Left renal pelvis (tissue), 4 donors: ENCODE measurements around the gene BIRC2. TPM values are rescaled to one million over a fixed set of nuclear protein-coding genes. Genes with fewer than 3 reads are reported as not detected.

Source experiments
- DNase-seq, 4 donors: peaks; one replicate each; pipeline ENCODE4 v3.0.0-alpha.2; 2013; ENCODE audit warnings: low read depth in 4 of 4, low spot score in 3 of 4
- polyA plus RNA-seq, 4 donors: library from polyadenylated mRNA; unstranded; fragments of 120-200 nt; gene quantifications; one replicate each; pipeline ENCODE4 v1.2.1, GENCODE V29; 2013; ENCODE audit not compliant: insufficient read length in 4 of 4

BIRC2 gene
- polyA plus RNA-seq, 4 donors = 67.4 to 97.9 (median 79.3) TPM

GRCh38 chr11:102426000-102426399 lies 79.0 kb downstream of the BIRC2 start:
- no peak for DNase-seq

- DNase-seq = no peak
Measured at GRCh38 chr11:102426570-102426969, 79.6 kb downstream of the BIRC2 start.

GRCh38 chr11:102427068-102427467 lies 80.1 kb downstream of the BIRC2 start:
- DNase-seq = no peak

Other genes starting within 250 kb of the BIRC2 start
- gene YAP1, start 236.8 kb upstream of the BIRC2 start, polyA plus RNA-seq = 100 to 1,000 TPM; 160 to 207 (median 190) TPM
- 1 to 10 TPM; 1.1 to 1.7 (median 1.4) TPM for gene BIRC3, start 29.7 kb upstream of the BIRC2 start, polyA plus RNA-seq
- 100 to 1,000 TPM; 179 to 384 (median 284) TPM for gene TMEM123, start 105.6 kb downstream of the BIRC2 start, polyA plus RNA-seq
- gene MMP7, start 183.5 kb downstream of the BIRC2 start, polyA plus RNA-seq = 10 to 100 TPM in 3 of 4 donors, under 1 TPM in 1; 0.50 to 31.0 (median 25.4) TPM